ENCODE measurements around the gene GTF2A1.

Gene GTF2A1

DNA sequence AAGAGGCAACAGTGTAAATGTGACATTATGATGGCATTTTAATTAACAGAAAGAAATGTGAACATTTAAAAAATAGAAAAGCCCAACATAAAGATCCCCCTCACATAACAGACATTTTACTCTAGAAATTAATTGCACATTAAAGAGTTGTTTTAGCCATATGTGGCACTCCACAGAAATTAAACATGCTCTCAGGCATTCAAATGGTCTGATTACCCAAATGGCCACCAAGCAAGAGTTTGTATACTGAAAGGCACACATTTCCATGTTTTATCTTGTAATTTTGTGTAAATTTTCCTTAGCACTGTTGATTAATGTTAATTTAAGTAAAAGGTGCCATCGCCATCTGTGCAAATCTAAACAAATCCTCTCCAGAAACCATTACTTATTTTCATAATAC lies 43.5 kb downstream of the GTF2A1 start:
- DNase-seq (ENCODE audit: low read depth): no peak

DNA sequence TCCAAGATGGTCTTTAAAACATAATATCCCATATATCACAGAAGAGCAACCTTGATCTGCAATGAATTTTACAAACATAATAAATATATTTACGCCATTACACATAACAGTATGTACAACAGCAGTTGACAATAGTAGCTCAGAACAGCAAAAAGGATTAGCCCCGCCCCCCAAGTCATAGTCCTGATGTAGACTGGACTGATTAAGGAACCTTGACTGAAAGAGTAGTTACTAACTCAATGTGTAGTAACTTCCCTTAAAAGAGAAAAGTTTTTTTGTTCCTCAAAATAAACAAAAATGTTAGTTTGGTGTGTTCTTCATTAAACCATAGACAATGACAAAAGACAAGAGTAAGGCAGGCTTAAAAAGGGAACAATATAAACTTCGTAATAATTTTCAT lies 44.5 kb downstream of the GTF2A1 start:
- no peak for DNase-seq (ENCODE audit: low read depth)

- DNase-seq (ENCODE audit: low read depth): peak; percentile 75
Observed at GRCh38 chr14:81172881-81173280, 47.9 kb downstream of the GTF2A1 start.

- DNase-seq (ENCODE audit: low read depth): peak; percentile 69
Observed at GRCh38 chr14:81172353-81172752, 48.4 kb downstream of the GTF2A1 start.

- DNase-seq (ENCODE audit: low read depth): no peak
Observed at GRCh38 chr14:81170829-81171195, 49.9 kb downstream of the GTF2A1 start.

GRCh38 chr14:81170104-81170828 lies 50.5 kb downstream of the GTF2A1 start:
- peak; percentile 90 for DNase-seq (ENCODE audit: low read depth)

- peak; percentile 29 for DNase-seq (ENCODE audit: low read depth)
Observed at GRCh38 chr14:81169711-81170103, 51.1 kb downstream of the GTF2A1 start.

- DNase-seq (ENCODE audit: low read depth): no peak
Observed at GRCh38 chr14:81169267-81169666, 51.5 kb downstream of the GTF2A1 start.

DNA sequence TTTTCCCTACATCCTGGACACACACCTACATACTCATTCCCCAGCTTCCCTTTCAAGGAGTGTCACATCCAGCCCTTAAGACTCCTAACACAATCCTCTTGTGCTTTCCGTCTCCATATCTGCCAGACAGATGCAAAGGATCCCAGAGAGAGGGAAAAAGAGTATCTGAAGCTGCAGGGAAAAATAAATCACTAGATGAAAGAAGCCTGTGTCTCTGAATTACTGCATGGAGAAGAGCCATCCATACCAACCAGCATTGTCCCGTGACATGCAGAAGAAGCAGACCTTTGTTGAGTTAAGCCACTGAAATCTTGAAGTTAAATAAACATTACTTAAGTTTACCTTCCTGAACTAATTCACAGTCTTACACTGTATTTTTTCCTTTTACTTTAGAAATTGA lies 54.6 kb downstream of the GTF2A1 start:
- DNase-seq (ENCODE audit: low read depth): no peak

DNA sequence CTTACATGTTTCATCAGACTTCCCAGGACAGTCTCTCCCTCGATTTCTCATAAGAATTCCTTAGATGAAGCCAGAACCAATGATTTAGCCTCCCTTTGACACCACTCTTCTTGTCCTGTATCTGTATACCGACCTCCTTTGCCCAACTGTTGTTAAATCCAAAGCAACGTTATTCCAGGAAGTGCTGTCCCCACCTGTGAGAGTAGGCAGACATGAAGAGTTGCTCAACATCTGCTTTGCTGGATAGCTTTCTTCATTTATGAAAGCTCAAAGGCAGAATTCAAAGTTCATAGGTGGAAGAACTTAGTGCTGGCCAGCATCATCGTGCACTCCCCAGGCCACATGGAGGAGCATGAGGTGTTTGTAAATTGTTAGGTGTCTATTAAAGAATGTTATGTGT lies 55.6 kb downstream of the GTF2A1 start:
- no peak for DNase-seq (ENCODE audit: low read depth)

GRCh38 chr14:81164167-81164774 lies 56.5 kb downstream of the GTF2A1 start:
- DNase-seq (ENCODE audit: low read depth): peak; percentile 81

GRCh38 chr14:81162941-81163340 lies 57.8 kb downstream of the GTF2A1 start:
- peak; percentile 20 for DNase-seq (ENCODE audit: low read depth)

DNA sequence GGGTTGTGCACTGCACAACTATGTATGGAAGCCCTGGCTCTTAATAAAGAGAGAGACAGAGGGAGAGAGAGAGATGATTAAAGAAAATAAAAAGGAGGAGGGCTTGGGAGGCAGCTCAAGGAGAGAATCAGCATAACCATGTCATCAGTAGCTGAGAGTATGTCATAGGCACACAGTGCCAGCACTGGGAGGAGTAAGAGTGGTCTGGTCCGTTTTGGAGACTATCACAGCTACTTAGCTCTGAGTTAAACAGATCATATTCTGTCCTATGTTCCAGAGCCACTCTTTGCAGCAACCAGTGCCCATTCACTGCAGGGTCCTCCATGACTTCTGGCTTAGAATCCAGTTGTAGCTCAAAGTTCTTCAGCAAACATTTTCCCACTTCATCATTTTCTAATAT lies 59.0 kb downstream of the GTF2A1 start:
- no peak for DNase-seq (ENCODE audit: low read depth)

- no peak for DNase-seq (ENCODE audit: low read depth)
Observed at GRCh38 chr14:81161088-81161487, 59.7 kb downstream of the GTF2A1 start.

GRCh38 chr14:81157431-81157830 lies 63.3 kb downstream of the GTF2A1 start:
- peak; percentile 28 for DNase-seq (ENCODE audit: low read depth)

DNA sequence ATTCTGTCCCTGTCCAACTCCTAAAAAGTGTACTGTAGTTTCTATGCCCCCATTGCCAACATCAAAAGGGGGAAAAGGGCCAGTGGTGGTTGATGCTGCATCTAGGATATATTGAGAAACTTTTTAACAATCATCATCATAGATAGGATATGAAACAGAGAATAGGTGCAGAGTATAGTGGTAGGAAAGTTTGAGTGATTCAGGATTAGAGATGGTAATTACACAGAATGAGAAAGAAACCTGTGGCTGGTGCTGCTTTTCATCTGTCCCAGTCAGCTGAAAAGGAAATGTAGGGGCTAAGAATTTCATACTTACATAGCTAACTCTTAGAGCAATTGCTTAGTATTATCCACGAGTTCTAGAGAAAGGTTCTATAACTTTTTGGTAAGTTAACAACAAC lies 67.6 kb downstream of the GTF2A1 start:
- DNase-seq (ENCODE audit: low read depth): no peak

- DNase-seq (ENCODE audit: low read depth): no peak
Observed at GRCh38 chr14:81148635-81149034, 72.1 kb downstream of the GTF2A1 start.

DNA sequence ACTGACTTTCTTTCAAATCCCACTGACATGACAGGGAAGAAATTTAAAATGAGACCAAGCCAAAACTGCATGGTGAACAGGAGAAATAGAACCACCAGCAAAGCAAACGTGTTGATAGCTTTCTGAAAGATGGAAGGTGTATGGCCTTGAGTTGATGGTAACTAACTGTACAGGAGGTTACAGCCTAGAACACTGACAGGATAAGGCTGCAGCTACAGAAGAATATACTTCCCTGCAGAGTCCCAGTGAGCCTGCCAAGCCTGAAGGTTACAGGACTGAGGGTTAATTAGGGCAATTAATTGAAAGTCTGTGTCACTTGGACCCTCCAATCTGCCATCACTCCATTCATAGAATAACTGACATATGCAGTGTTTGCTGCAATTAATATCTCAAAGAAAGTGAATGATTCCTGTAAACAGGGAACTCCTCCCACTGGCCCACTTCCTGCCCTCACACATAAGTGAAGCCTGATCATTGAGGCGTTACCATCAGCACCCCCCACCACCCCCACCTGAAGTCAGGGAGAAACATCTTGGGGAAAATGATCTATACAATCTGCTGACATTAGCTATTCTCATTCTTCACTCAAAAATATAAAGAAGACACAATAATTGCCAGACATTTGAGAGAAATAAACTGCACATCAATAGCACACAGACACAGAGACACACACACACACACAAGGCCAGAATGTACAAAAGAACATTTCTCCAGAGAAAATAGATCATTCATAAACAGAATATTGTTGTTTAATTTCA lies 73.4 kb downstream of the GTF2A1 start:
- no peak for DNase-seq (ENCODE audit: low read depth)

GRCh38 chr14:81144824-81145603 lies 75.7 kb downstream of the GTF2A1 start:
- DNase-seq (ENCODE audit: low read depth): peak; percentile 2

DNA sequence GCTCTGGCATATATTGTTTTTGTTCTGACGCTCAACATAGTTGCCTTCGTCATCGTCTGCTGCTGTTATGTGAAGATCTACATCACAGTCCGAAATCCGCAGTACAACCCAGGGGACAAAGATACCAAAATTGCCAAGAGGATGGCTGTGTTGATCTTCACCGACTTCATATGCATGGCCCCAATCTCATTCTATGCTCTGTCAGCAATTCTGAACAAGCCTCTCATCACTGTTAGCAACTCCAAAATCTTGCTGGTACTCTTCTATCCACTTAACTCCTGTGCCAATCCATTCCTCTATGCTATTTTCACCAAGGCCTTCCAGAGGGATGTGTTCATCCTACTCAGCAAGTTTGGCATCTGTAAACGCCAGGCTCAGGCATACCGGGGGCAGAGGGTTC lies 77.0 kb downstream of the GTF2A1 start:
- DNase-seq (ENCODE audit: low read depth): no peak

GRCh38 chr14:81141426-81141825 lies 79.3 kb downstream of the GTF2A1 start:
- DNase-seq (ENCODE audit: low read depth): no peak

GRCh38 chr14:81138429-81138828 lies 82.3 kb downstream of the GTF2A1 start:
- DNase-seq (ENCODE audit: low read depth): no peak
